Left renal cortex interstitium (tissue), 4 donors: ENCODE data around the gene USP37. TPM values are rescaled to one million over a fixed set of nuclear protein-coding genes. Genes with fewer than 3 reads are reported as not detected.

ENCODE experiments used
- DNase-seq, 4 donors: peaks; one replicate each; pipeline ENCODE4 v3.0.0-alpha.2; 2013; ENCODE audit warnings: low read depth in 4 of 4, low spot score in 2 of 4, missing footprints in 1 of 4
- polyA plus RNA-seq, 4 donors: library from polyadenylated mRNA; unstranded; fragments of 120-200 nt; gene quantifications; one replicate each; pipeline ENCODE4 v1.2.1, GENCODE V29; 2013; ENCODE audit not compliant: insufficient read length in 4 of 4

Gene USP37, protein sequence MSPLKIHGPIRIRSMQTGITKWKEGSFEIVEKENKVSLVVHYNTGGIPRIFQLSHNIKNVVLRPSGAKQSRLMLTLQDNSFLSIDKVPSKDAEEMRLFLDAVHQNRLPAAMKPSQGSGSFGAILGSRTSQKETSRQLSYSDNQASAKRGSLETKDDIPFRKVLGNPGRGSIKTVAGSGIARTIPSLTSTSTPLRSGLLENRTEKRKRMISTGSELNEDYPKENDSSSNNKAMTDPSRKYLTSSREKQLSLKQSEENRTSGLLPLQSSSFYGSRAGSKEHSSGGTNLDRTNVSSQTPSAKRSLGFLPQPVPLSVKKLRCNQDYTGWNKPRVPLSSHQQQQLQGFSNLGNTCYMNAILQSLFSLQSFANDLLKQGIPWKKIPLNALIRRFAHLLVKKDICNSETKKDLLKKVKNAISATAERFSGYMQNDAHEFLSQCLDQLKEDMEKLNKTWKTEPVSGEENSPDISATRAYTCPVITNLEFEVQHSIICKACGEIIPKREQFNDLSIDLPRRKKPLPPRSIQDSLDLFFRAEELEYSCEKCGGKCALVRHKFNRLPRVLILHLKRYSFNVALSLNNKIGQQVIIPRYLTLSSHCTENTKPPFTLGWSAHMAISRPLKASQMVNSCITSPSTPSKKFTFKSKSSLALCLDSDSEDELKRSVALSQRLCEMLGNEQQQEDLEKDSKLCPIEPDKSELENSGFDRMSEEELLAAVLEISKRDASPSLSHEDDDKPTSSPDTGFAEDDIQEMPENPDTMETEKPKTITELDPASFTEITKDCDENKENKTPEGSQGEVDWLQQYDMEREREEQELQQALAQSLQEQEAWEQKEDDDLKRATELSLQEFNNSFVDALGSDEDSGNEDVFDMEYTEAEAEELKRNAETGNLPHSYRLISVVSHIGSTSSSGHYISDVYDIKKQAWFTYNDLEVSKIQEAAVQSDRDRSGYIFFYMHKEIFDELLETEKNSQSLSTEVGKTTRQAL
- 10 to 100 TPM; 15.1 to 20.2 (median 18.0) TPM for polyA plus RNA-seq

DNA sequence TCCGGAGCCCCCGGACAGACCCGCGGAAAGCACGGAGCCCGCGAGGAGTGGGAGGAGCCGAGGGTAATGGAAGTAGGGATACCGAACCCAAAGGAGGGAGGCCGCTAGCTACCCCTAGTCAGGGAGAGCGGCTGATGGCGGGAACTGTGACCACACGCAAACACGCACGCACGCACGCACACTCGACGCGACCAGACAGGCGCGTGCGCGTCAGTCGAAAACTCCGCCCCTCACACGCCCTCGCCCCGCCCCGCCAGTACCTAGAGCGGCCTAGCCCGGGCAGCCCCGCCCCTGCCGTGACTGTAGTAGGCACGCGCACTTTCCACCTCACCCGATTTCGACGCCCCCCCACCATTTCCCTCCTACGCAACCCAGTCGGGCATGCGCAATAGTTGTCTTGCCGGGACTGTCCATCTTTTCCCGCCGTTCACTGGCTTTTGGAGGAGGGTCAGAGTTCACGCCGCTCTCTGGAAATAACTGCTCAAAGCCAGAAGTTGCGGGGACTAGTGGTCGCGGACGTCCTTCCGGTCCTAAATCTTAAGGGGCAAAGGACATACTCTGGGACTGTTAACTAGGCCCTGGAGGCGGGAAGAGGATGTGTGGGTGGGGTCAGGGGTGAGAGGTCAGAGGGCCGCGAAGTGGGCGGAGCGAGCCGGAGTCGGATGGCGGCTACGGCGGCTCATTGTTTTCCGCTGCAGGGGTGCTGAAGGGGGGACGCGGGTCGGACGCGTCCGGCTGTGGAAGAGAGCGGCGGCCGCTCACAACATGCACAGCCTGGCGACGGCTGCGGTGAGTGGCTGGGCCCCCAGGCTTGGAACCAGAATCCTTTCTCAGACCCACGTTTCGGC is at the start of gene USP37, which contains the start of gene CNOT9:
Gene USP37, minus strand, starts transcription at position 162 of the 848 bp plus-strand sequence. CDS start 9,698 bp downstream, outside the sequence.
Gene CNOT9, plus strand, starts transcription at position 650 of the 848 bp plus-strand sequence. Its CDS starts 116 bp downstream, at position 766.
- peak; percentile 92 to 98 (median 95) for DNase-seq

DNA sequence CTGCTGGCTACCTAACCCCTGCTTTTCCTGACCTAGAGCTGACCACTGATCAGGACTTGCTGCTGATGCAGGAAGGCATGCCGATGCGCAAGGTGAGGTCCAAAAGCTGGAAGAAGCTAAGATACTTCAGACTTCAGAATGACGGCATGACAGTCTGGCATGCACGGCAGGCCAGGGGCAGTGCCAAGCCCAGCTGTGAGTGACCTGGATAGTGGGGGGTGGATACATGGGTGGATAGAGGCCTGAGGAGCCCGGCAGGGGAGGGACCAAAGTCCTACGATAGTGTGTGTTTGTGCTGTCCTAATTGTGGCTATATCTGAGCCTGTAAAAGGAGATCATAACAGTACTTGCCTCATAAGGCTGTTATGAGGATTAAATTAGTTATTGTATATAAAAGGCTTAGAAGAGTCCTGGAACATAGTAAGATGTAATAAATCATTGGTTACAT is 47.7 kb upstream of the USP37 start:
- DNase-seq: no peak

DNA sequence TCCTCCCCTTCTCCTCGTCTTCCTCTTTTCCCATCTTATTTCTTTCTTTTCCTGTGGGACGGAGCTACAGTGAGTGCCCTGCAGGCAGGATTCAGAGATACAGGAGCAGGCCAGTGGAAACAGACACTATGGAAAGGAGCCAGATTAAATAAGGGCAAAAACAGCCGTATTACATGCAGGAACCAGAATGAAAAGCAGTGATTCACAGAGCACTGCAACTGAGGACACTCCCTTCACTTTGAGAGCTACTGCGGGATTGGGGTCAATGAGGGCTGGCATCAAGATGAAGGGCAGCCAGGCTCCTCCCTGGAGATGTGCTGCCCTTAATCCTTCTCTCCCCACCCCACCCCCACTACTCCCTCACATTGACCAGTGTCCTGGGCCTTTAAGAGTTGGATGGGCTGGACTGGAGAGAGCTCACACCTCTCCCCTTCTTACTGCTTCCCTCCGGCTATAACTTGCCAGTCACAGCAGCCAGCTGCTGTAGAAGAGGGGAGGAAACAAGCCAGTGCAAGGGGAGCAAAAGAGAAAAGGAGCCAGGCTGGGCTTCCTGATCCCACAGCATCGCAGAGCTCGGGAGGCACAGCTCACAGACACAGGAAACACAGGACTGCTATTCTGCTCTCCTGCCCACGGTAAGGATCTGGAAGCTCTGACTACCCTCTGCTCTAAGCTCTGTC is 39.4 kb upstream of the USP37 start, which contains the start of gene PLCD4:
Gene PLCD4, plus strand, starts transcription at position 464 of the 680 bp plus-strand sequence. CDS start 7,841 bp downstream, outside the sequence.
- peak in 3 of 4 donors; percentile 11 to 29 (median 21) for DNase-seq

DNA sequence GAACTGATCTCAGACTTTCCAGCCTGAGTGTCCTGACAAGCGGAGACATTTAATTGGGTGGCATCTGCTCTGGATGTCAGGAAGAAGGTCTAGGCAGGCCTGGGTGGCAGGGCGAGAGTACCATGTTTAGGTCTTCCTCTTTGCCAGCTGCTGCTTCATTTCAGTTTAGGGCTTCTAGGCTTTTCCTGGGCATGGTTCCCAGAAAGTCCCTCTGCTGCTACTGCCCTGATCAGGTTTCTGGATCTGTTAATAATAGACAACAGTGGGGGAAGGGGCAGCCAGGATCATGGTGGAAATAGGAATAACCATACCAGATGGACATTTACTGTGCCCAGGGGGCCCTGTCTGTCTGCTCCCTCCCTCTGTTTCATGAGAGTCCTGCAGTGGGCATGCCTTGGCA is 37.3 kb upstream of the USP37 start:
- peak in 1 of 4 donors; percentile 7 for DNase-seq

DNA sequence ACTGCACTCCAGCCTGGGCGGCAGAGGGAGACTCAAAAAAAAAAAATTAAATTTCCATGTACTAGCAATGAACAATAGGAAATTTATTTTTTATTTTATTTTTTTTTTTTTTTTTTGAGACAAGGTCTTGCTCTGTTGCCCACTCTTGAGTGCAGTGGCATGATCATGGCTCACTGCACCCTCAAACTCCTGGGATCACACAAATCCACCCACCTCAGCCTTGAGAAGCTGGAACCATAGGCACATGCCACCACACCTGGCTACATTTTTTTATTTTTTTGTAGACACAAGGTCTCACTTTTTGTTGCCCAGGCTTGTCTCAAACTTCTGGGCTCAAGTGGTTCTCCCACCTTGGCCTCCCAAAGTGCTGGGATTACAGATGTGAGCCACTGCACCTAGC is 17.4 kb upstream of the USP37 start:
- DNase-seq: no peak

DNA sequence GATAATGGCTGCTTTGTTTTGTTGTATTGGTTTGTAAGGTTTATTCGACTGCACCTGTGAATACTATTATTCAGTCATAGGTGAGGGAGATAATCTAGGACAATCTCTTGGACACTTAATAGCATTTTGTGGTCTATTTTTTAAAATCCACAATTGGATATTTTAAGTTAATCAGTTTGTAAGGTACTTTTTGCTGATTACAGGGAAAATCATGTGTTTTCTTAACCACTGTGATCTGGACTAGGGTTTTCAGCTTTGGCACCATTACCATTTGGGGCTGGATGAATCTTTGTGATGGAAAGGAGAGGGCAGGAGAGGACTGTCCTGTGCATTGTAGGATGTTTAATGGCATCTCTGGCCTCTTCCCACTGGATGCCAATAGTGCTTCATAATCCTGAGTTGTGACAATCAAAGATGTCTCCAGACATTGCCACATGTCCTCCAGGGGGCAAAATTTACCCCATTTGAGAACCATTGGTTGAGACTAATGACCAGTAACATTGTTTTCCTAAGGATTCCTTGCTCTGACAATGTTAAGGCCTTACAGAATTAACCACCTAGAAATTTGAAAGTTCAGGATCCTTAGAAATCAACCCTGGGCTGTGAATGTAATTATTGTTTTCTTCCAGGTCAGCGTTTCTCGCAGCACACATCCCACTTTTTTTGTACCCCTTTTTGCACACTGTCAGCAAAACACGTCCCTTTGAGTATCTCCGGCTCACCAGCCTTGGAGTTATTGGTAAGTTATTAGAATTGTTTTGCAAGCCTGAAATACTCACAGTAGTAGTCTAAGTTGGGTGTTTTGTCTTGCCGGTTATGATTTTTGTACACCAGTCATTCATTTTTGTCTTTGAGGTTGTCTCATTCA is 16.1 kb upstream of the USP37 start:
- DNase-seq: no peak

DNA sequence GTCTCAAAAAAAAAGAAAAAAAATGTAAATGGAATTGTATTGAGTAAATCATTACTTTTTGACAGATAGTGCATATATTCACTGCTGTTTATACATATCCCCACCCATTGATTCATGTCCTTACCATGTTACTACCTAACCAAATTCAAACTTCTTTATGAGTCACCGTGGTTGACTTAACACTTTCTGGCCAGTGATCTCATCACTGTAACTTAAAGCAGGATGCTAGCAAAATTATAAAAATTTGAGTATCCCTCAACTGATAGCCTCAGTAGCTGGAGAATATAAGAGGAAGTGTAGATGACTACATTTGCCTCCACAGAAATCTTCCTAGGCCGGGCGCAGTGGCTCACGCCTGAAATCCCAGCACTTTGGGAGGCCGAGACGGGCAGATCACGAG is 13.9 kb upstream of the USP37 start:
- no peak for DNase-seq

DNA sequence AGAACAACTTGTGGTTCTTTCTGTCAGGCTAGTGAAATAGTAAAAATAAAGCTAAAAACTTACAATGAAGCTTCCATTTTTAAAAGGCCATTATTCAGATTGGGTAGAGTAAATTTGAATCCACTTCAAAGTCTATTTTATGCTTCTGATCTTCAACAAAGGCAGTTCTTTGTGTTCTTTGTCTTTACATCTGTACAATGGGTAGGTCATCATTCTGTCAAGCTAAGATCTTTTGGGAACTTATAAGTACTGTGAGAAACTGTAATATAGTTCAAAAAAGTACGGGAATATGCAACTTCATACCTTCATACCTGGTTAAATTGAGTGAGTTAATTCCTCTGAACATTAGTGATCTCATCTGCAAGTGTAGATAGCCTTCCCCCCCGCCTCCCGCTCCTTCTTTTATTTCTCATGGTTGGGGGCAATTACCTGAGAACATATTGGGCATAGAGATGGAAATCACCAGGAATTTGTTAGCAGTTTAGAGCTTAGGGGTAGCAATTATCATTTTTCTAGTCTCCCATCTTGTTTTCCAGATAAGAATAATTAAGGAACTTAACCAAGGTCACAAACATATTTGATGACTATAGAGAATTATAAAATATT is 10.2 kb upstream of the USP37 start:
- no peak for DNase-seq

DNA sequence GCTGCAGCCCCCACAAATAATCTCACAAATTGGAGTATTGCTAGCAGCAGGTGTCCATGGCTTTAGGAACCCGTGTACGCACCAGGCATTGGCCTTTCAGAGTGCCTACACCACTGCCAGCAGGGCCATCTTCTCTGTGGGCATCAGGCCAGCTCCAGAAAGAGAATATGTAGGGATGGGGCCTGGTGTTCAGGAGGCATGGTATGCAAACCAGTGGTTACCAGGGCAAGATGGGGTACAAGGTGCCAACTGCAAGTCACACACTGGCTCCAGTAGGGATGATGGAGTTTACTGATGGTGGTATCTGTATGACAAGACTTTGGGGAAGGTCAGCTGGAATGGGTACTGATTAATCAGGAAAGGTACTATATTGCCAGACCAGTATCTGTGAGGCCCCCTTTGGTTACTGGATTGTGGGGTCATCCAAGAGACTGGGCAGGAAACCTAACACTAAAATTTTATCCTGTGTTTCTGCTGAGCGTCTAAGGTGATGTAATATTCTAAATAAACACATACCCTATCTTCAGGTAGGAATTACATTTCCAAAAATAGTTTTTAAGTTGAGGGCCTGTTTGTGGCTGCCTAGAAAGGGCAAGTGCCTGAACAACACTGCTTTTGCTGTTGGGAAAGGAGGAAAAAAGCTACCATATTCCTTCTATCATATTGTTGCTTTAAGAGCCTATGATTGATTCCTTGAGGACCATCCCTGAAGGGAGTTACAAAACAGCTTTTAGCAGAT is 9.5 kb upstream of the USP37 start:
- no peak for DNase-seq

DNA sequence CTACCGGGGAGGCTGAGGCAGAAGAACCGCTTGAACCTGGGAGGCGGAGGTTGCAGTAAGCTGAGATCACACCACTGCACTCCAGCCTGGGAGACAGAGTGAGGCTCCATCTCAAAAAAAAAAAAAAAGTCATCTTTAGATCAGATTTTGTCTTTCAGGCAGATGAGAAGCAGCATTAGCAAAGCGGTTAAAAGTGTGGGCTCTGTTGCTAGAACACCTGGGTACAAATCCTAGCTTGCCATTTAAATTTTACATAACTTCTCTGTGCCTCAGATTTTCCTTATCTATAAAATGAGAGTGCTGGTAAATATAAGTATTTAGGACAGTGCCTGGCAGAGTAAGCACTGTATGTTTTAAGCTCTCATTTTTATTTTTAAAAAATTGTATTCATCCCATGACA is 8.7 kb upstream of the USP37 start:
- DNase-seq: no peak

DNA sequence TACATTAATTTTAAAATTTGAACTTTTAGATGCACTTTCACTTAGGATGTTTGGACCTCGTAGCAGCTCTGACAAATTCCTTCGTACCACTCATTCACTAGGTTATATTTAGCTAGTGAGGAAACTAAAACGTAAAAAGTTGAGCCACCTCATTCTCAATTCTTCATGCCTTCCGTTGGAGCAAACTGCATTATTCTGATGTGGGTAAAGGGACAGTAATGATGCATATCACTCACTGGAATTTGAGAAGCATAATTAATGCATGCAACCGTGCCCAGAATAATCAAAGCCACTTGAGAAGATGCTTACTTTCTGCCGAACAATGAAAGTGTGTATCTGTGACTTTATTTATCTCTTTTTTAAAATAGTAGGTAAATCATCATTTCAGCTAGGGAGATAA is 2.7 kb upstream of the USP37 start:
- no peak for DNase-seq

DNA sequence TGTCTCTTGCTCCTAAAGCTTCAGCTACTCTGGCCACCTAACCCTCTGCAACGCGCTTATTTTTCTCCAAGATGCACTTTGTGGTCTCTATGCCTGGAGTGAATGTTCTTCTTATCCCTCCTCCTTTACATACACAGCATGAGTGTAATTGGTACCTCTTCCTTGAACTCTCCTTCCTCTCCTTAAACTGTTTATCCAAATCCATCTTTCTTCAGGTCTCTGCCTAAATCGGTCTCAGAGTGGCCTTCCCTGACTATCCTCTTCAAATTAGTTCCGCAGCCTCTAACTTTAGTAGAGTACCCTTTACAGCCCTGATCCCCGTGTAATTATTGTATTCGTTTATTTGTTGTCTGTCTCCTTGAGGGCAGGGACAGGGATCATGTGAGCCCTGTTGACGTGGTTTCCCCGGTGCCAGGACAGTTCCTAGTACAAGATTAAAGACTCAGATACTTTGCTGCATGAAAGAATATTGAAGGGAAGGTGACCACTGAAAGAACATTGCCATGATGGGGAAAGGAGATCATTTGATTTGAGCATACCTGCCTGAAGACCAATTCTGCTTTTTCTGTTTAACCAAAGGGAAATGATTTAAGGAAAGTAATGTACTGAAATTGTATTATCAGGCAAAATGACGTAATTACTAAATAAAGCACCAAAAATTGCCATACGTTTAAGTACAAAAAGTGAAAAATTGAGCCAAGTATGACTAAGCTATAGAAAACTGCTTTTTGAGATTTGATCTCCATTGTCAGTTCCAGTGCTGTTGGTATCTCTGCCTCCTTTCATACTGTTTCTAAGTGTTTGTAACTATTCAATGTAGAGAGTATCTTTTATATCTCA is 1.7 kb upstream of the USP37 start:
- DNase-seq: peak in 2 of 4 donors; percentile 11 to 34

DNA sequence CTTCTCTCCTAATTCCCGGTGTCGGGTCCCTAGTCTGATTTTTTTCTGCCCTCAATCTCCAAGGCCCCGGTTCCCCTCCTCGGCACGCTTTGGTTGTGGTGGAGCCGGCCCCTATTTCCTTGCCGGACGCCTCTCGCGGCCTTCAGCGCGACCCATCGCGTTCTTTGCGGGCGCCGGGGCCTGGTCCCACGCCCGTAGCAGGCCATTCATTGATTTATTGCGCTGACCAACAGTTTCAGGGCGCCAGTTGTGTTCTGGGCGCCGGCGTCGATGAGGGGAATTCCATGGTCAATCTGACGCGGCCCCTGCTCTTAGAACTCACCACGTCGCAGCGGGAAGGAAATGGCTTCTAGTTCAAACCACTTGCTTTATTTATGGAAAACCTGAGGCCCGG is 884 bp upstream of the USP37 start:
- peak in 3 of 4 donors; percentile 25 to 34 (median 30) for DNase-seq

DNA sequence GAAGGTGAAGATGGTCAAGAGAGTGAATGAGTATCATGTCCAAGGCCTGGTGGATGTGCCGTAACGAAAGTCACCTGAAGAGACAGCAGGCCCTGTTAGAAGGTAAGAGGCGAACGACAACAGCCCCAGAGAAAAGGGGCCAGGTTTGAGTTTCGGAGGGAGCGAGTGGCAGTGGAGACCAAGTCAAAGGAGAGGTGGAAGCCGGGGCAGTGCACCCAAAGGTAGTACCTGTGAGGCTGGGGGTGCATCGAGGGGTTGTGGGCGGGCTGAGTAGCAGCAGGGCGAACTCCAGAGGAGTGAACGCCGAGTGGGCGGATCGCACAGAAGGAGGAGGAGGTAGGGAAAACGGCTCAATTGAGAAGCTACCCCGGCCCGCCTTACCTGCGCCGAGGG is 358 bp downstream of the USP37 start:
- no peak for DNase-seq

DNA sequence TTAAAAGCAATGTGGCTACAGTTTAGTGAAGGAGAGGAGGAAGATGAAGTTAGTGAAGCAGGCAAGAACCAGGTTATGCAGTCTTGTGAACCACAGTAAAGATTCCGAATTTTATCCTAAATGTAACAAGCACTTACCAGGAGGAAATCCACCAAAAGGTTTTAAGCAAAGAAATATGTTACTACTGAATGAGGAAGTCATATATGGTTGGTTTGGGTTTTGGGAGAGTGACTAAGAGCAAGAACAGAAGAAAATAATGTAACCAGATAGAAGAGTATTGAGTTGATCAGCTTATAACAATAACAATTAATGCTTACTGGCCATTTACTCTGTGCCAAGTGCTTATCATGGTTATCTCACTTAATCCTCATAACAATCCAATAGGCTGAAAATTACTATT is 1.9 kb downstream of the USP37 start:
- DNase-seq: no peak

DNA sequence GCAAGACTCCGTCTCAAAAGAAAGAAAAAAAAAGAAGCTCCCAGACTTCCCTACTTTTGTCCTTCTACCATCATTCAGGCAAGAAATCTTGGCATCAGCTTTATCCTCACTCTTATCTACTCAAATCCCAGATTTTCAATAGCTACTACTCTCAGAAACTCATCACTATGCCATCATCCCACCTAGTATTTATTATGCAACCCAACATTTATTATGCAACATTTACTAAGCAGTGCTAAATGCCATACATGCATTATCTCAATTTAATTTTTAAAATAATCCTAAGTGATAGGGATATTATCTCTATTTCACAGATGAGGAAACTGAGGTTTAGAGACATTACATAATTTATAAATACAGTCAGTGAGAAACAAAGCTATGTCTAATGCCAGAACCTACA is 4.1 kb downstream of the USP37 start:
- no peak for DNase-seq
